GM03348 (cell line): Measurements from ENCODE around the gene DNM3.

Experiments used
- DNase-seq: peaks from one replicate; pipeline ENCODE4 v3.0.0; 2012; ENCODE audit warnings: low spot score

Gene DNM3

DNA sequence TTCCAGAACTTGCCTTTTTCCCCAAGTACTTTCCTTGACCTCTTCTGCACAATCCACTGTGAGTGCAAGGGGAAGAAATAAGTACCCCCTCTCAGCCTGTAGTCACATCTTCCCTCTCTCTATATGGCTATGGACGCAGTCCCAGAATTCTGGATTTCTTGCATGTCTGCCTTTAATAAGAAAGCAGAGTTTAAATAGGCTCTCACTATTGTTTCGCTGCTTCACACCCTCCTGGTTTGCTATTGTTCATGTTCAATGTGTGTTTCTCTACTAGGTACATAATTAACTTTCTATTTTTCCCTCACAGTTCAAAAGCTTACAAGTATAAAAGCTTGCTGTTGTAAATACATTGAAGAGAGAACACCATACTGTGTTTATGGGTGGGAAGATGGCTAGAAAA lies 397.7 kb downstream of the DNM3 start:
- no peak for DNase-seq

DNA sequence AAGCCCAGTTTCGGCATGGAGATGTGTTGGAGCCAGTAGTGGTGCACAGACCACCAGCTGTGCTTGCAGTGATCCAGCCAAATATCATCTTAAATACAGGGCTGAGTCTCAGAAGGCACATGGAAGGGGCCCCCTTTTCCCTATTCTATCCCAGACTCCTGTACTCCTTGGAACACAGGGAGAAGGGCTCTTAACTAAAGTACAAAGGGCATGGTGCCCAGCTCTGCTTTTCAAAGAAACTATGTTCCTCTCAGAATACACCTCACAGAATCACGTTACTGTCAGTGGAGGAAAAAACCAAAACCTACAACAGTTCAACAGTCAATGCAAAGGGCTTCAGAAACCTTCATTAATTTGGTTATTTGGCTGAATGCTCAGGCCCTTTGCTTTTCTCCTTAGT lies 398.6 kb downstream of the DNM3 start:
- DNase-seq: no peak

DNA sequence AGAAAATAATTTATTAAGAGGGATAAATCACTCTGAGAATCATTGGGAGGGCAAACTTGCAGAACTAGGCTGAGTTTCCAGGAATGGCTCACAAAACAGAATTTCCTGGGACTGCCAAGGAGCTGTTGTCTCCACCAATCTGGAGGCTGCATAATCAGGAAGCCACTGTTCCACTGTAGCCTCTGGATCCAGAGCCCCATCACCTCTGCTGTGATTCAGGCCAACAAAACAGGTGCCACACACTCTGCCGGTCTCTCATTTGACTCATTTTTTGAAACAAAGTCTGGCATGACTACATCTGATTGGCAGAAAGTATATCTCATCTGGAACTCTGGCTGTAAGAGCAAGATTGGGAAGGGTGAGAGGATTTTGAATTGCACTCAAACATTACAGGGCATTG lies 400.2 kb downstream of the DNM3 start:
- DNase-seq: no peak

DNA sequence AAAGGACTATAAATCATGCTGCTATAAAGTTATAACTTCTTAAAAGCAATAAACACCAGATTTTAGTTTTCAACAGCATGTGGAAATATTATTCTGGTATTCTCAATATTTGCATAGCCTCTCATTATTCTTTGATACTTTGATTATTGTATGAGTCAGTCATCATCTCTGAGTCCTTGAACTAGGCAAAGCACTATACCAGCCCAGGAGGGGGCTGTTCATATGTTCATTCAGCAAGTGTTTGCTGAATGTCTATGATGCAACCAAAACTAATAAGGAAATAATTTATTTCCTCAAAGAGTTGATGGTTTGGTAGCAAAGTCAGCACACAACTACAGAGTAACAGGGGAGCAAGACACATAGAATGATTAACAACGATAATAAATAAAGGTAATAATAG lies 403.6 kb downstream of the DNM3 start:
- no peak for DNase-seq

DNA sequence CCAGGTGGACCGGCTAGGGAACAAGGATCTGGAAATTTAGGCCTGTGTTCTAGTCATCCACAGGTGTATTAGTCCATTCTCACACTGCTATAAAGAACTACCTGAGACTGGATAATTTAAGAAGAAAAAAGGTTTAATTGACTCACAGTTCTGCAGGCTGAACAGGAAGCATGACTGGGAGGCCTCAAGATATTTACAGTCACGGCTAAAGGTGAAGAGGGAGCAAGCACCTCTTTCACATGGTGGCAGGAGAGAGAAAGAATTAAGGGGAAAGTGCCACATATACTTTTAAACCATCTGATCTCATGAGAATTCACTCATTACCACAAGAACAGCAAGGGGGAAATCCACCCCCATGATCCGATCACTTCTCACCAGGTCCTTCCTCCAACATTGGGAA lies 404.5 kb downstream of the DNM3 start:
- no peak for DNase-seq

DNA sequence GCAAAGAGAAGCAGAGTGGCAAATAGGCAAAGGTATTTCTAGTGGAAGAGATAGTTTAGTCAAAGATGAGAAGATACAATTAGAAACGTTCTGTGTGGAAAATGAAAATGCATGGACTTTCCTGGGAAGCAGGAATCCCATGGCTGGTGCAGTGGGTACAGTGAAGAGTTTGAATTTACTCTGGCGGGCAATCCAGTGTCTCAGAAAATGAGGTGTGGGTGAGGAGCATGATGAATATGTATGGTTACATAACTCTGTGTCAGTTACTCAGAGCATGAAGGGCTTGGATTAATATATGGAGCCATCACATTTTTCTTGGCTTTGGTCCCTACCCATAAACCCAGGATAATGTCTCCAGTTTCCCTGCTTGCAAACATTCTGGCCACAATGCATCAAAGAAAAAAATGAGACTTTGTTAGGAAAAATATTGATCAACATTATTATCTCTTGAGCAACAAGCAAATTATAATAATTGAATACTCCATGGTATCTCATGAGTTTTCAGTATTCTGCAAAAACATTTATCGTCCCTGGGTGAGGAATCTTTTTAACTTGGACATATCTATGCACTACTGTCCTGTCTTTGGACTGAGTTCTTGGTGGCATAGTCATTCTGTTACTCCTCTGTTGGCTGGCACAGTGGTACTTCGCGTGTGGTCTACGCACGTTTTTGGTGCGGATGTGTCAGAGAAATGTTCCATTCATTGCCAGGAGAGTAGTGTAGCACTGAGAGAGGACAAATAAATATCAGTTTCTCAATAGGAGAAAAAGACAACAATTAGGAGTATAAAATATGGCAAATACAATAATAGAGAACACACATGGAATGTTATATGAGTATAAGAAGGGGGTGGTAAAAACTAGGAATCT lies 405.5 kb downstream of the DNM3 start:
- DNase-seq: no peak

DNA sequence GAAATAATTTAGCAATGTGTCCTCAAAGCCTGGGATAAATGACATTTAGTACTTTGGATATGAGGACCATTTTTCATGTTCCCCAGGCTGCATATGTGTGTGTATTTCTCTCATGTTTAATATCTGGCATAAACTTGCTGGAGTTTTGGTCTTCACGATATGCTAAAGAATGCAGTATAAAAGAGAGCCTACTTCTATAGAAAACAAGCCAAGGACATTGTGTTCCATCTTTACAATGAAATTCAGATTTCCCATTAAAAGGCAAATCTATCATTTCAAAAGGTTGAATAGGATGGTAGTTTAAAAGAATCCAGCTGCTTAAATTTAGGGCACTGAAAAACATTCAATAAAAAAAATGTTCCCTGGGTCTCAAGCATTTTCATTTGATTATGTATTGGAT lies 410.2 kb downstream of the DNM3 start:
- no peak for DNase-seq

DNA sequence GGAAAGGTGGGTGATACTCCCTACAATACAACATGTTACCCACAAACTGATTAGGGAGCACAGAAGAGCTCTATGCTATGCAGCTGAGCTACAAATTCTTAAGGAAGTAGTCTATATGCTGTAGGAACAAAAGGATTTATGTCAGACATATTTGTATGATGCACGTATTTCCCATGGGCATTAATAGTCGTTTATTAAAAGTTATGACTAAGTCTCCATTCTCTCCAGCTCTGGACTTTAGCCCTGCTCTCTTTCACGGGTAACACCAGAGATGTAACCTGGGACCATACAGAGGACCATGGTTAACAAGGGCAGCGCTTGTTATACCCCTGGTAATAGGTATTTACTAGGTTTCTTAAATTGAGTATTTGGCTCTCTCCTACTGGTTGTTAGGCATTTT lies 411.0 kb downstream of the DNM3 start:
- DNase-seq: no peak

DNA sequence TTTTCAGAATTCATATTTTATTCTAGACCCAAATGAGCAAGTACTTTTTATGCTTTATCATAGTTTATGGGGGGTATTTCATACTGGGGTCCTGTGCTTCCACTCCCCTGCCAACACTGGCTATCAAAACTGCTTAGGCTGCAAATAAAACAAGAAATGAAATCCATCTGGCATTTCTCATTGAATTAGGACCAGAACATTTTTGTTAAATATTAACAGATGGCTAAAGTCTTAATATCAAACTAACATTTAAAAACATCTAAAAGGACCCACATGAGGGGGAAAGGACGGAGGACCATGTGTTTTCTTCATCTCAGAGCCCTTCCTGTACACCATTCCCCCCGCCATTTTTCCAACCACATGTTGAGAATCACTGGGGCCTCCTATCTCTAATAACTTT lies 411.7 kb downstream of the DNM3 start:
- DNase-seq: no peak

DNA sequence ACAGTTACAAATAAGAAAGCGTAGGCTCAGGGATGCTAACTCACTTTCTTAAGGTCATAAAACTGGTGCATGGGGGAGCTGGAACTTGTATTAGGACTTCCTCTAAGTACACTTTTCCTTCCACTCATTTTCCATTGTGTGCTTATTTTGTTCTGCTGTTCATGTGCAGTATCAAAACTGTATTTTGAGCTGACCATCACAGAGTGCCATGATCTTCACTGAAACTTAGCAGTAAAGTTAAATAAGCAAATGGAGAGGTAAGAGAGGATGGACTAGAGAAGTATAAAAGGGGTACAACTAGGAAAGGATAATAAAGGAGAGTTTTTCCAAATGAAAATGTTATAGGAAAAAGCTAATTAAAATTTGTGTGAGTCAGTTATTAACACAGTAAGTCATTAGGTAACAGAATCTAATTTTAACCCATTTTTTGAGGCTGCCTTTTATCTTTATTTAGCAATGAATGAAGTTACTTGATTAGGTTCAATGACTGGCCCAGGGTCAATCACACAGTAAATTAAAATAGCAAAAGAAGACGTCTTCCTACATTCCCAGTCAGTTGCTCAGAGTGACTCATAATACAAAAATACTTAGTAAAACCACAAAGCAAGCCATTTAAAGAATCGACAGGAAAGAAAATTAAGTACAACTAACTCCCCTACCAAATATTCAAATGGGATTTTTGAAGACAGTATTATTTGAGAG lies 413.4 kb downstream of the DNM3 start:
- peak; percentile 60 for DNase-seq

DNA sequence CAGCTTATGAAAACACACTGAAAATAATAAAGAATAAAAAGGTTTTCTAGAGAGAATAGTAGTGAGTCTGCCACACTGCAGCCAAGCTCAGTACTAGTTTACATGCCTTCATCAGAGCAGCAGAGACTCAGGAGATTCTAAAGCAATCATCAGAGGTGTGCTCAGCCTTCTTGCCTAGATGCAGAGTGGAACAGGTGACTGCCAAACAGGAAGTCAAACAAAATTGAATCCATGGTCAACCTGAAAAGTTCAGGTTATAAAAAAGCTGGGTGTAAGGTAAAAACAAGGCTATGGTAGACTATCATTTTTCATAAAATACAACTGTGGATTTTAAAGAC lies 413.9 kb downstream of the DNM3 start:
- DNase-seq: no peak

DNA sequence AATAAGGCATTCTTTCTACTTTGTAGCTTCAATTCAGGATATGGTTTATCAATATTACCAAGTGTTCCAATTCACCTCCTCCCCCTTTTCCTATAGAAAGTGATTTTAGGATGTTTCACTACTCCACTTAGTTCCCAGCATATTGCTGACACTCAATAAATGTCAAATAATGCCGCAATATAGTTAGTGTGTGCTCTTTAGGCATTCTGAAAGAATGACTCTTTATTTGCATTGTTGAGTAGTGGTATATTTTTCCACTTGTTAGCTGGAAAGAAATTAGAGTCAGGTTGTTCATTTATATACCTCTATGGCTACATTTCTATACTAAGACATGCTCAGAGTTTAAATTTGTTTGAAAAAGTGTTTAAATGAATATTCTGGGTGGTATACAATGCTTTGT lies 424.6 kb downstream of the DNM3 start:
- DNase-seq: no peak

DNA sequence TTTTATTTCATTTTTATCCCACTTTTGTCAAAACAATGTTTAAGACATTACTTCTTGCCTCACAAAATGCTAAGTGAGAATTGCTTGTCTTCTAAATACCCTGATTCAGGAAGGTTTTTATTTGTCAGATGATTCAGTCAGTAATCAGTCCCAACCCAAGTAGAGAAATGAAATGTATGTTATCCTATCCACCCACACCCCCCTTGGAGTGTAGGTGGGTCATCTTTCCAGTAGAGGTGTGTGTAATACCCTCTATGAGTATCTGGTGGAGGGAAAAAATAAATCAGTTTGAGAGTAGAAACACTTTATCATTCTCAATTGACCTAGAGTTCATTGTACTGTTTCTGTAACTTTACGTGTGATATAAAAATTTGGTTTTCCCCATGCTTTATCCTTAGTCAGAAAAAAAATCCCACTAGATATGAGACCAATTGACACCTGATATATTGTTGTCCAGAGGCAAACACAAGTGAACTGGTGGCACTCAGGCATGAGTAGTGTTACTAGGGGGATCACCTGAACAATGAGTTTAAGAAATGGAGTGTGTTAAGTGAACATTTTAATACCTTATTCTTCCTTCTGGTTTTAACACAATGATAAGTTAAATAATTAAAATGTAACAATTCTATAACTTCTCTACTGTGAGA lies 425.4 kb downstream of the DNM3 start:
- DNase-seq: no peak

DNA sequence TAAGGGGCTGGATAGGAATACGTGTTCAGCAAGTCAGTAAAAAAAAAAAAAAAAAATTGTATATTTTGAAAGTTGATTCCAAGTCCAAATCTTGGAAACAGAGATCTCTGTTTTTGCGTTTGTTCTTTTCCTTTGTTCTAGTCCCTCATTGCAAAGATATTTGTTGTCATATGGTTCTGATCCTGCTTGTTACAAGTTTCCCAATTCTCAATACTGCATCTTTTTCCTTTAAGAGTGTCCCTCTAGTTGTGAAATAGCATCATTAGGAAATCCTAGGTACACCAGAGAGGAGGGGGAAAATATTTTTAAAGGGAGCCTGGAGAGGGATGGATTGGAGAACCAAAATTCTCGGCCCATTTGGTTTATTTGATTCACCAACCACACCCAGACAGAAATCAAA lies 426.9 kb downstream of the DNM3 start:
- DNase-seq: peak; percentile 23

DNA sequence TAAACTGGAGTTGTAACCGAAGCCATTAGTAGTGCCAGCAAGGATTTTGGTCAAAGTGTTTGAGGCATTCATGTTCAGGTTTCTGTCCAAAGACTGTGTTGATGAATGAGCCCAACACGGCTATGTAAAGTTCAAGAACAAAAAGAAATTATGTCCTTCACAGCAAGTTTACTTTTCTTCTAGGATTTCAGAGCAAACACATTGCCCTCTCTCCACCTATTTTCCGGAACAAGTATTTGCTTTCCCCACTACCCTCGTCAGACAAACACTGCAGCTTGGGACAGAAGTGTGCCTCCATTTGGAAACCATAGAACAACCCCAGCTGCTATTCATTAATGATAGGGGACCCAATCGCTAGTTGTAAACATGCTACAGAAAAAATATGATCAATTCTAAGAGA lies 427.8 kb downstream of the DNM3 start:
- DNase-seq: no peak

DNA sequence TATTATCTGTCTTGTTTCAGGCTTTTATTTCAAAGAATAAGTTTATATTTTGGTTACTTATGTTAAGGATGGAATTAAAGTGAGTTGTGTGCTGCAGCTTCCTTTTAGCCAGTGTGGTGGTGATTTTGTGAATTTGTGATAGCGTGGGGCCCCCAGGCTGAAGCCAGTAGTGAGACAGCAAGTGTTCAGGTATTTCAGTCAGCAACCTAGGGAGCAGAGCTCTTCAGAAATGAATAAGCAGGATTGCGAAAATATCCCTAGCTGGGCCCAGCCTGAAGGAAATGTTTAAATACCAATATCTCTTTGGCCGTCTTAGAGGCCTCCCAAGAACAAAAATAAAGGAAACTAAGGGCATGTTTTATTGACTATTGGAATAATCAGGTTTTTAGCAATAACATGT lies 428.3 kb downstream of the DNM3 start:
- no peak for DNase-seq

DNA sequence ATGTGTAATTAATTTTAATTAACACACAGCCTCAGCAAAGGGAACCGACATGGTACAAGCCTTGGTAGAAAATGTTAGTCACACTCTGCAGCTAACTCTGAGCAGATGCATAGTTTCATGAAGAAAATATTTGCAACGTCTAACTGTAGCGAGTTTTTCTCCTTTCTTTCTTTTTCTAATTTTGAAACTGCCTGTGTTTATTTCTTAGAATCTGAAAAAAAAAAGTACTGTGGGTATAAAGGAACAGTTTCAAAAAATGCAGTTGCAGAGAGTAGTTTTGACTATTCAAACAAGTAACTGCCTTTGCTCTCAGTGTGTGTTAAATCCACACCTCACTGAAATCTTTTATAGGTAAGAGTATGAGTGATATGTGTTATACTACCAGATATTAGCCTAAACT lies 429.3 kb downstream of the DNM3 start:
- peak; percentile 18 for DNase-seq

DNA sequence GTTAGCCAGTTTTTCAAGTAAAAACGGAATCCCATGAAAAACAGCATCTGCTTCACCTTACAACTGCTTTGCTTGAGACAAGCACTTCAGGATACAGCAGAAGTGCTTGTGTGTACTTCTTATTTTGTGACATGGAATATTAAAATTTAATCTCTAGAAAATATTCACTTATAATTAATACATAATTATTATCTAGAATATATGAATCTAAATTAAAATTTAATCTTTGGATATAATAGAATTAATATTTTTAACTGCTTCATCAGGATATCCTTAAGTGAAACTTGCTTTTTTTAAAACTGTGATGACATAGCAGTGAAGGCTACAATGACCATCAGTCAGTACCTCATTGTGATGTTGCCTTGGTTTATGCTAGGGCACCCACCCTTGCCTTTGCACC lies 430.8 kb downstream of the DNM3 start:
- DNase-seq: no peak

DNA sequence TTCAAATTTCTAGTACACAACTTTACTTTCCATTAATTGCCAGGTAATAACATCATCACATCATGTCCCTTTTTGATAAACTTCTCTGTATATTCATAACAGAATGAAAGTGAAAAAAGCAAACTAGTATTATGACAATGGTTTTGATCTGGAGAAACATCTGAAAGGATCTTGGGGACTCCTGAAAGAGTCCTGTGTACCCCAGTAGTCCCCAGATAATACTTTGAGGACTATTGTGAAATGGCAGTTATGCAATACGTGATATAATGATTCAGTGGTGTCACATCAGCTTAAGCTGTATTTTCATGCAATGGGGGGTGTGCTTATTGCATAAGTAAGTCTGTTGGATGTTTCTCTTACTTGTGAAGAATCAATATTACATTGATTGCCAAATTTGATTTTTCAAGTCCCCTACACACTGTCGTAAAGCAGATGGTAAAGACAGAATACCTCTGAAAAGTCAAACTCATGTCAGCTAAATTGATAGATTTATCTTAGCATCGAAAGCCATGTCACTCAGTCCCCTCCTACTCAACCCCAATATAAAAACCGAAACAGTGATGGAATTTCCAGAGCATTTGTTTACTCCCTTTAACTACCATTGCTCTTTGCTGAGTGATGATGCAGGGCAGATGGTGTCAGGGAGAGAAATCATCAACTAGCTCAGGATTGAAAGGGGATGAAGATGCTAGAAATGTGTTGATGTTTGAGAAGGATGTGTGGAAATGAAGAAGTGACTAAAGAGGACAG lies 432.5 kb downstream of the DNM3 start:
- no peak for DNase-seq

DNA sequence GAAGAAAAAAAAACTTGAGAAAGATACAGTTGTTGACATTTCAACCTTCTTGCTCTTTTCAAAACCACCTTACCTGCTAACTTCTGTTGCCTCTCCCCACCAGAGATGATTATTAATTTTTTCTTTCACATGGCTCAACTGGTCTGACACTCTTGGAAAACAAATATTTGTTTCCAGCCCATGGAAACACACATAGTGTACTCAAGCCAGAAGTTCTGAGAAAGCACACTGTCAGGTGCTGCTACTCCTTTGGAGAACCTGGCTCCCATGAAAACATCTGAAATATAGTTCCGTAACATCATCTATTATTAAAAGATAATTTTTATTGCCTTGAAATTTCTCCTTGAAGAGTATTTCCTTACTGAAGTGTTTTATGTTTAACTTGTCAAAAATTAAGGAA lies 434.2 kb downstream of the DNM3 start:
- DNase-seq: no peak

DNA sequence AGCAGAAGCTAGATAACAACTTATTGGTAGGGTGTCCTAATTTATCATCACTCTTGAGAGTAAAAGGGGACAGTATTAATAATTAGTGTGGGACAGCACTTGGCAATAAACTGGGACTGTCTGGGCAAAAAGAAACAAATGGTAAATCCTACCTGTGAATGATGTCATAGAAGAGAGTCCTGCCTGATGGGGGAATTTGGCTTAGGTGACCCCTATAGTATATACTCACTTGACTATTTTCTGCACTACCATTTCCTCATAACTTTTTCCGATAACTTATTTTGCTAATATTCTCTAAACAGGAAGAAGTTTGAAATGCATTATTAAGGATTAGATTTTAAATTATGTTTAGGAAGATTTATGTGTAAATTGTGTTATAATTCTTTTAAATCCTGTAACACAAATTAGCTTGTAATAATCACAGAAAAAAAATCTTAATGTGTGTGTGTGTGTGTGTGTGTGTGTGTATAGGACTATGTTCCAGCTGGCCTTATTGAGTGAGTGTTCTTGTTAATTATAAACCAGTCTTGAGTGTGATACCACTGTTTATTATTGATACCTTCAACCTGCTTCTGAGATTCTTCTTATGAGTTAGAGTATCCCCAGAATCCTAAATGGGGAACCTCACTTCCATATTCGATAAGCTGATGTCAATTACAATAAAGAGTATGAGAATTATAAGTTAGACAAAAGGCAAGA lies 435.0 kb downstream of the DNM3 start:
- no peak for DNase-seq

DNA sequence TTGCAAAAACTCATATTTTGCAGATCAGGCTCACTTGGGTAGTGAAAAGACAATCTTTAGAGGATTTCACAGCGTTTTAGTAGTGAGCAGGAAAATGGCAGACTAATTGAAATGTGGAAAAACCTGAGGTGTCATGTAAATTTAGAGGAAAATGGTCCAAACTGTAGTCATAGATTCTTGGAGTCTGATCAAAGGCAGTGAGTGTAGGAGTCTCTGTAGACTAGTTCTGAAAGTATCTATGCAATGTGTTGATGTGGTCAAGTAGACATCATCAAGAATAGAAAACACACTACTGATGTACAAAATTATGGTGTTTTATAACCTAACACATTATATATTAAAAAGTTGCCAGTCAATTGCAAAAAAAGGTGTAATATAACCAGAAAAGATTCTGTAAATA lies 436.0 kb downstream of the DNM3 start:
- DNase-seq: peak; percentile 28
